HG03196 (cell line): ENCODE results near the gene FGF8.
"Not testable (repeated sequence)": the region's sequence is repeated elsewhere in the genome, so short reads cannot be mapped to it uniquely, and the experiment has no call there.

Experiments
- ATAC-seq: cut with Tn5 transposase; IDR thresholded peaks from one replicate; pipeline ENCODE4 v1.9.1; 2021; ENCODE audit not compliant: unreplicated experiment

Gene FGF8, protein sequence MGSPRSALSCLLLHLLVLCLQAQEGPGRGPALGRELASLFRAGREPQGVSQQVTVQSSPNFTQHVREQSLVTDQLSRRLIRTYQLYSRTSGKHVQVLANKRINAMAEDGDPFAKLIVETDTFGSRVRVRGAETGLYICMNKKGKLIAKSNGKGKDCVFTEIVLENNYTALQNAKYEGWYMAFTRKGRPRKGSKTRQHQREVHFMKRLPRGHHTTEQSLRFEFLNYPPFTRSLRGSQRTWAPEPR

GRCh38 chr10:101775273-101776160 is at the start of gene FGF8:
Gene FGF8 (minus strand): TSS chr10:101776114. CDS start chr10:101775900, 214 bp downstream.
- no peak for ATAC-seq

DNA sequence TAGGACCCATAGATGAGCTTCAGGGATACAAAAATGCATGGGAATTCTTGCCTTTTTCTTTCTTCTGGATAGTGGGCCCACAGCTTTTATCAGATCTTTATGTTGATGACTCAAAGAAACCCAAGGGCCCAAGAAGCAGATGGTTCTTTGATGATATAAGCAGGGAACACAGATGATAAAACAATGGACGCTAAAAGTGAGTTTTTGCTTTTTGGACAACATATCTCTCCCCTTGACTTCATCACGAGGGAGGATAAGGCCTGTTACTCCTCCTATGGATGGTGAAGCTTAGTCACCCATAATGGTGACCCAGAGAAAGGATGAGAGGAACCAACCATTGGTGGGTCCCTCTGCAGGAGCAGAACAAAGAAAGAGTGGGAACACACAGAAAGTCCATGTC is 48.8 kb upstream of the FGF8 start:
- ATAC-seq, result no peak

DNA sequence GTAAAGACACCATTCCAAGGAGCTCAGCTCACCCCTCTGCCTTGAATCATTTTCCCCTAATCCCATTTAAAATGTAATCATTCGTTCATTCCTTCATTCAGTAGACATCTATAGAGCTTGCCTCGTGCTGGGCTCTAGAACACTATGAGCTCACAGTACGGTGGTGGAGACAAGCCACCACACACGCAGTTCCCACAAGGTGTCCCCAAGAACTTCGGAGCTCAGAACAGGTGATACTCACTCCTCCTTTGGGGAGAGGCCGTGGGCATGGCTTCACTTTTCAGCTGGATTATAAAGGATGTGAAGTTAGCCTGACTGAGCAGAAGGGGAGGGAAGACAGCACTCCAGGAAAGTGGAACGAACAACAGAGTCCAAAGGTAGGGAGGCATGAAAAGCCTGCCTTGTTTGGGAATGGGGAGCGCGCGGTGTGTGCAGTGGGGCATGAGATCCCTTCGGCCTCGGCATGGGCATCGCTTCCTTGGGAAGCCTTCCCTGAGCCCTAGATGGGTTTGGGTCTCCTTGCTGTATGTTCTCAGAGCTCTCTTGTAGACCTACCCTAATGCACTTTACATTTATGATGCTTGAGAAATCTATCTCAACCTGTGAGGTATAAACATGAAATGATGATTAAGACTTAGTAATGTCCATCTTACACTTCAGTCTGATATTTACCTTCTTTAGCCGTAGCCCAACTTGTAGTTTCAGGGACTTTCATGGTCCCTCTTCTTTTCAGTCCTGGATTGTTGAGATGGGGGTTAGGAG is 43.1 kb upstream of the FGF8 start:
- ATAC-seq, result peak; percentile 7

DNA sequence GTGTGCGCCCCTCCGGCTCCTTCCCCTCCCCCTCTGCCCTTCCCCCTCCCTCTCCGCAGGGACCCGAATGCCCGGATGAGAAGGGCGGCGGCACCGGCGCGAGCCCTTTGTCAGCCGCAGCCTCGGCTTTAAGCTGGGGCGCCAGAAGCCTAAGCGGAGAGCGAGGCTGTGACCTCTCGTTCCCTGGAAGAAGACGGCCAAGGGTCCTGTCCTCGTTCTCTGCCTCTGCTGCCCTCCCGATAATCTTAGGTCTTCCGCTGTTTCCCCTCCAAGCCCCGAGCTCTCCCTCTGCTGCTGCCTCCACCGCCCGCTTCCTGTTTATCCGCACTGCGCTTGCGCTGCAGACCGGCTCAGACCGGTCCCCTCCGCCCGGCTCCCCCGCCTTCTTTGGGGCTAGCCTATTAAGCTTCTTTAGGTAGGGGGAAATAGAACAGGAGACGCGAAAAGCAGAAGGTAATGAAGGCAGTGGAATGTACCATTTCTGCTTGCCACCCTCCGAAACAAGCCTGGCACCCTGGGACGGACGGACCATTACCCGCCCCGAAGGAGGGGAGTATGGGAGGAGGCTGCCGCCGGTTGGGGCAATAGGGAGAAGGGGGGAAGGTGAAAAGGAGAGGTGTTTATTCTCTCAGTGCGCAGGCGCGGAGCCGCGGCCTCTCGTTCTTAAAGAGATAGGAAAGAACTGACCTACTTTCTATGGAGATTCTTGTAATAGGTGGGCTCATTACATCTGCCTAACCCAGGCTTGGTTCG is 42.4 kb upstream of the FGF8 start, which contains the start of gene OGA:
Gene OGA (minus strand): TSS at position 326 of the 753 bp plus-strand sequence. CDS start 422 bp downstream, outside the sequence.
- peak; percentile 90 for ATAC-seq

DNA sequence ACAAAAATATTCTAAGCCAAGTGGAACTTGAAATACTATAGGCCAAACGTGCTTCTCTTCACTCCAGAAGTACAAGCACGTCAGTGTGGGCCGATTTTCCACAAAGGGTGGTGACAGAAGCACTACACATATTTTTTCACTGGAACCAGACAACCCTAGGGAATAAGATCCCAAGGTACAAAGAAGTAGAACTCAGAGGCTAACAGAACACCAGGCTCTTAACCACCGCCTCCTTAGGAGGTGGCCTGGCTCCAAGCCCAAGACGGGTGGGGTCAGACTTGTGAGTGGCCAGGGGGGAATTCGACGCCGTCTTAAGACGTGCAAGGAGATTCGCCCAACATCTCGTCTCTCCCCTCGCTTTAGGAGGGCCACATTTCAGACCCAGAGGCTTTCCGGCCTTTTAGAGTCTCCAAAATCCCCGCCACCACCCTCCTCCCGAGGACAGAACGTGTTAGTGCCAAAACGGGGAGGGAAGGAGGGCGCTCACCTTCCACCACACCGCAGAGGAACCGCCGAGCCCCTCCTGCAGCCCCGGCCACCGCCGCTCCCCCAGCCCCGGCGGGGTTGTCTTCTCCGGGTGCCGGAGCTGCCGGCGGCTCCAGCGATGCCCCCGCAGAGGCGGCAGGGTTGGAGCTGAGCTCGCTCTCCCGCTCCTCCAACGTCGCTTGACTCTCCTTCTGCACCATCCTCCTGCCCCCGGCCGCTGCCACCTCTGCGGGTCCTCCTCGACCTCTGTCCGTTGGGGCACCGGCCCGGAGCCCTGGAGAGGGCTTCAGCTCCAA is 41.6 kb upstream of the FGF8 start:
- peak; percentile 7 for ATAC-seq

DNA sequence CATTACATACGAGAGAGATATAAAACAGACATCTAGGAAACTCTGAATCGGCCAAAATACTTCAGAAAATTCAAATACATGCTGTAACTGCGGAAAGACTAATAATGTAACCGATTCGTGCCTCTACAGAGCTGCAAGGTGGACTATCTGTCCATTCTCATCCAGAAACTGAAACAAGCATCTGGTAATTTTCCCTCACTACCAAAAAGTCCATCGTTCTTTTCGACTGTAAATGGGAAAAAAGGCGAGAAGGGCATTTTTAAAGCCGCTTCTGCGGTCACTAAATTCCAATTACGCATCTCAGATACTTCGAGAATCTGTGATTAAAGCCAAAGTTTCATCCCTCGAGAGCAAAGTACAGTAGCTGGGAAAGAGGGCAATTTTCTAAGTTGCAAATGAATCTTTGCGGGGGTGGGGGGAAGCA is 41.0 kb upstream of the FGF8 start:
- ATAC-seq, result no peak

GRCh38 chr10:101816376-101816775 is 40.5 kb upstream of the FGF8 start:
- no peak for ATAC-seq

- ATAC-seq, result no peak
These were observed 38.7 kb upstream of the FGF8 start for GRCh38 chr10:101814466-101815071.

DNA sequence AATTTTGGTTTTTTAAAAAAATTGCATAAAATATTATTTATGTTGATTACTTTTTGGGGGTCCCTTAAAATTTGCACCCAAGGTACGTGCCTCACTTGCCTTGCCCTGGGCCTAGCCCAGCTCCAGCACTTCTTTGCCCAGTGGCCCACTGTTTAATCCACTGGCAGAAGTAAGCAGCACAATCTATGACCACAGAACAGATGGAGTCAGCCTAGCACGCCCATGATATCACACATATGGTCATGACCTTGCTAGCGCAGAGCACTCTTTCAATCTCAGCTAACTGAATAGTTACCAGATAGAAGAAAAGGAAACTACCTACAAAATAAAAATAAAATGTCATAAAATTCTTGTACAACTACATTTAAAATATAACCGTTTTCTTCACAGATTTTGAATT is 36.7 kb upstream of the FGF8 start:
- ATAC-seq, result no peak

DNA sequence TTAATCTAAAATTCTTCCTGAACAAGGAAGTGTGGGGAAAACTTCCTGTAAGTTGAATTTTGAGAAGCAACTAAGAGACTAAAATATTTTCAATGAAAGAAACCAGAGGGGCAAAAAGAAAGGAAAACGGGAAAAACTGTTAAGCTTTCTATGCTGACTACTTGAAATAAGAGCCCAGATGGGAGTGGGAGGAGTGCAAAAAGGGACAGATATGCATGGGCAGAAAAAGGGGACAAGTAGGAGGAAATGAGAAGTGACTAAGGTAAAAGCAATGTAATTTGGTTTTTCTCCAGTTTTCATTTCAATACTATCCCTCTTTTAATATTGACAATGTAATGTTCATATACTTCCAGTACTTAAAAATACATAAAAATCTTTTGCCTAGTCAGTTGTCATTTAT is 31.2 kb upstream of the FGF8 start:
- ATAC-seq, result no peak

DNA sequence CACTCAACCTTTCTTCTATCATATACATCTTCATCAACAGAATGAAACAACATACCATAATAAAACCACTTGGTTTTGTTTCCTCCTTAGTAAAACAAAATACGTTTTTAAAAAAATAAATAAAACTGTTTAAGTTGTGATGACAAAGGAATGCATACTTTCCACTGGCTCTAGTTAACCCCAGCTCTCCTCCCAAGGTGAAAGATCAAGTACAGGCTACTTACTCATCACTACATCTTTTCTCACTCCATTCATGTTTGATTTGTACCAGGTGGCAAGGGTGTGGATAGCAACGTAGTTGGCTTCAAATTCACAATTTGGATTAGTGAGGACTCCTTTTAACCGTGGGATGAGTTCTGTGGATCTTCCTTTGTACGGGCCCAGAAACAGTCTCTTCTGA is 27.6 kb upstream of the FGF8 start:
- no peak for ATAC-seq

DNA sequence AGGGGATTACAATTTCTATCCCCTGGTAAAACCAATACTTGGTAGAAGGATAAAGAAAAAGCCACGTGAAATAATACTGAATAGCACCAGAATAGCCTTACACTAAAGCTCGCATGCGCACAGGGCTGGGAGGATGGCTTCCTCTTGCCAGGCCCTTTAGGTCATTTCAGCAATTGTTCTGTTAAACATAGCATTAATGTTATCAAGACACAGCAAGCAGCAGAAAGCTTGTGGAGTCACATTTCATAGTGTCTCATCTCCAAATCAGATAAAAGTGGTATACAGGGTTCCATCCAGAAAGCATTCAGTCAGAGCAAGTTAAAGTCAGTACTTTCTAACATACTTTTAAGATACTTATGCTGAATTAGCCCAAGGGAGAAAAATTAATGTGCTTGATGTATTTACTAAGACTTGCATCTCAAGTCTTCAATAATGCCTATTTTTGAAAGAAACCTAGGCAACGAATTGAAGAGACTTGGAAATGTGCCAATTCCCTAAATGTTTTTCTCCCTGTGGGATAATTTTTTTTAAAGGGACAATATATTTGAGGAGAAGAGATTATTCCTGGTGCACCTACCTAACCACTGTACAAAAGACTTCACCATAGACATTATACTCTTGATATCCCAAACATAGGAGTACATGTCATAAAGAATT is 21.6 kb upstream of the FGF8 start:
- ATAC-seq, result no peak

DNA sequence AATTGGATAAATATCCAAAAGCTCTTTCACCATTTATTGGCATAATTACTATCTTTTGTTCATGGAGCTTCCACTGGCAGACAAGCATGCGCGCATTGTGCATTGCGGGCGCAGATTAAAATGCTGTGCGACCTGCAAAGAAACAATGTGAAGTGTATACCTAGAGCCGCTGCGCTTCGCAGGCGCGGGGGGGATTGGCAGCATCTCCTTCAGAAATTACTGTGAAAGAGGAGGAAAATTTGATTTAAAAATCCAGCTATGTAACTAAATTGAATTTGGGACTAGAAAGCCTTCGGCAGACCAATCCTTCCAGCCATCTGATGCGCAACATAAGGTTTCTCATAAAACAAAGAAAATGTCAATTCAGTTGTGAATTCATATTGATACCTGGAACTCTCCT is 17.6 kb upstream of the FGF8 start:
- ATAC-seq, result no peak

GRCh38 chr10:101789686-101790085 is 13.8 kb upstream of the FGF8 start:
- ATAC-seq, result no peak

GRCh38 chr10:101789231-101789630 is 13.3 kb upstream of the FGF8 start:
- not testable (repeated sequence) for ATAC-seq

DNA sequence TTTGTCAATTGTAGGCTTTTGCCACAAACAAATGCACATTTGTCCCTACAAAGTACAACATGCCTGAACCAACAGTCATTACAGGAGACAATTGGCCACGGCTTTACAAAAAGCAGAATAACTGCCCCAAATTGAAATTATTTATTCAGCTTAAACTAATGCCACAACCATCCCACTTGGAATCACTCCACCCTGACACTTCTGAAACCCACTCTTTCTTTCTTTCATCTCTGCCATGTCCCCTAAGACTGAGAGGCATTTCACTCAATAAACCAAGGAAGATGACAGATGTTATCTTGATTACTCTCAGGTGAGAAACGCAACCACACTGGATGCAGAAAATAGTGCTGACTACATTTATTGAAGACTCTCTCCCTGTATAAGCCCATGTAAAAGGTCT is 9.9 kb upstream of the FGF8 start:
- ATAC-seq, result no peak

GRCh38 chr10:101784558-101784957 is 8.6 kb upstream of the FGF8 start:
- no peak for ATAC-seq

GRCh38 chr10:101783736-101784118 is 7.8 kb upstream of the FGF8 start:
- no peak for ATAC-seq
